HL-60/S4 (cell line): ENCODE data around the gene OLFML2B.

ENCODE experiments used
- in situ Hi-C: fragments of 300-500 bp; cut with MboI; formaldehyde crosslinking; loops from 2 replicates; pipeline ENCODE4 v1.14.3; 2022; ENCODE audit warnings: low sequenced_read_pairs

Gene OLFML2B

GRCh38 chr1:162009501-162010174 is 14.0 kb downstream of the OLFML2B start:
- in situ Hi-C loops = no loop called here

GRCh38 chr1:162008799-162009198 is 14.9 kb downstream of the OLFML2B start:
- in situ Hi-C loops = no loop called here

- in situ Hi-C loops = no loop called here
Measured at GRCh38 chr1:162007466-162007865, 16.2 kb downstream of the OLFML2B start.

- in situ Hi-C loops = no loop called here
Measured at GRCh38 chr1:162006081-162006480, 17.6 kb downstream of the OLFML2B start.

- in situ Hi-C loops = no loop called here
Measured at GRCh38 chr1:162004441-162004950, 19.2 kb downstream of the OLFML2B start.

GRCh38 chr1:162003830-162004215 is 19.8 kb downstream of the OLFML2B start:
- in situ Hi-C loops = no loop called here

GRCh38 chr1:162003061-162003829 is 20.4 kb downstream of the OLFML2B start:
- in situ Hi-C loops = no loop called here

GRCh38 chr1:162000053-162000420 is 23.6 kb downstream of the OLFML2B start:
- in situ Hi-C loops = no loop called here

- in situ Hi-C loops = no loop called here
Measured at GRCh38 chr1:161999301-162000052, 24.2 kb downstream of the OLFML2B start.

- in situ Hi-C loops = no loop called here
Measured at GRCh38 chr1:161998811-161999210, 24.9 kb downstream of the OLFML2B start.

- in situ Hi-C loops = no loop called here
Measured at GRCh38 chr1:161997152-161997551, 26.5 kb downstream of the OLFML2B start.

GRCh38 chr1:161994175-161994668 is 29.4 kb downstream of the OLFML2B start:
- in situ Hi-C loops = no loop called here

- in situ Hi-C loops = no loop called here
Measured at GRCh38 chr1:161993576-161993975, 30.1 kb downstream of the OLFML2B start.

GRCh38 chr1:161989786-161990185 is 33.9 kb downstream of the OLFML2B start:
- in situ Hi-C loops = no loop called here

GRCh38 chr1:161989108-161989507 is 34.6 kb downstream of the OLFML2B start:
- in situ Hi-C loops = no loop called here

- in situ Hi-C loops = no loop called here
Measured at GRCh38 chr1:161988413-161988812, 35.3 kb downstream of the OLFML2B start.

GRCh38 chr1:161987872-161988271 is 35.8 kb downstream of the OLFML2B start:
- in situ Hi-C loops = no loop called here

- in situ Hi-C loops = no loop called here
Measured at GRCh38 chr1:161987303-161987702, 36.4 kb downstream of the OLFML2B start.

- in situ Hi-C loops = no loop called here
Measured at GRCh38 chr1:161986328-161986727, 37.3 kb downstream of the OLFML2B start.

- in situ Hi-C loops = no loop called here
Measured at GRCh38 chr1:161985301-161985822, 38.3 kb downstream of the OLFML2B start.

- in situ Hi-C loops = no loop called here
Measured at GRCh38 chr1:161983725-161984124, 39.9 kb downstream of the OLFML2B start.
